Stimulated activated CD8-positive, alpha-beta memory T cell treated with anti-CD3 and anti-CD28 coated beads, Interleukin-15, amount 100 ng/mL, for 1 hour (primary cell): Measurements from ENCODE around the gene MAML3.

Source experiments
- DNase-seq: peaks from one replicate; pipeline ENCODE4 v3.0.0-alpha.2; 2020; ENCODE audit warnings: low read depth

Gene MAML3

DNA sequence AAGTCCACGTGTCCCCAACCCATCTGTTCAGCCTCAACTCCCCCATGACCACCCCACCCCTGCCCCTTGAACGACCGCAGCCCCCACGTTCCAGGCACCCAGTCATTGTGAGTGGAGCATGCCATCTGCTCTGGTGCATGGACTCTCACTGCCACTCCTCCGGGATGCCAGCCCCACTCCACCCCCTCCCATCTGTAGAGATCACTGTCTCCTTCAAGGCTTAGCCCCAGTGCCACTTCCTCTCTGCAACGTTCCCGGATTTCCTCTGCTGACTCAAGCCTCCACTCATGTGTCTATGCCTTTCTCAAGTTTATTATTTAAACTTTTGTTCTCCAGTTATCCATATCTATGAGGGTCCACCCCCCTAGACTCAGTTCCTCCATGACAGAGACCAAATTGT lies 54.0 kb downstream of the MAML3 start:
- DNase-seq, result no peak

DNA sequence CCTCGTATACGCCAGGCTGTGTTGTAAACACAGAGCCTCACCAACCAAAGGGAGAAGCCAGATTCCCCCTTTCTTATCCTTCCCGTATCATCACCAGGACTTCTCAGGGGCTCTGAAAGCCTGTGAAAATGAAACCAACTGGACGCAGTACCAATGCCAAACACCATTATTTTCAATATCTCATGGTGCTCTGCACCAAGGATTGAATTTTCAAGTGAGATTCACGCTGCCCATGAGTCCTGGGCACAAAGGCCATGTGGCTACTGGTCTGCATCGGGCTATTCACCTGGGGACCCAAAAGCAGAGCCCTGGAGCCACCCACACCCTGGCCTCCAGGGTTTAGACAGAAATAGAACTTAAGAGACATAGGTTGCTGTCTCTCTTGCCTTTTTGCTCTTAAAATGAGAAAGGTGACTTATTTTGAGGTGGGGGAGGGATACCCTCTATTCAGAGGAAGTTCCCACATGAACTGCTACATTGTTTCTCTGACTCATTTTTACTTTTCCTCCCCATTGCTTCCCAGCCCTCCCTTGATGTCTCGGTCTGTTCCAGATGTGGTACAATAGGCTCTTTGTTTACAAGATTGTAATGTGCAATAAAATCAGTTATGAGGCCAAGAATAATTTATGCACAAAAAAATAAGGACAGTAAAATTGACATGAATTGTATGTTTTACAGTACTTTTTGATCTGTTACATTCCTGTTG lies 55.4 kb downstream of the MAML3 start:
- no peak for DNase-seq

- DNase-seq, result no peak
Observed at GRCh38 chr4:140097572-140097971, 56.4 kb downstream of the MAML3 start.

DNA sequence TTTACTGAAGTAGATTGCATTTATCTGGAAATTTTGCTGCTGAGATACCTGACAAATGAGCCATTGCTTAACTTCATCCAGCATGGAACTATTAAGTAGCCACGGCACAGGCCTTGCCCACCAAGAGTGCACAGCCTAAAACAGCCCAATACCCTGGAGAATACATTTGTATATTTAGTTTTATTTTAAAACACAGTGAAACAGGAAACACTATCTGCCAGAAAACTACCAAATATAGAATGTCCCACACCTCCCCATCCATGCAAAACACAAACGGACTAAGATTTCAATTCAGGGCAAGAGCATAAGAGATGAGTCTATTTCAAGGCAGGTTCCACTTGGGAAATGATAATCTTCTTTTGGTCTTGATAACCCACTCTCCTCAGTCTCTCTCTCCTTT lies 57.1 kb downstream of the MAML3 start:
- no peak for DNase-seq

GRCh38 chr4:140096483-140096861 lies 57.5 kb downstream of the MAML3 start:
- no peak for DNase-seq

DNA sequence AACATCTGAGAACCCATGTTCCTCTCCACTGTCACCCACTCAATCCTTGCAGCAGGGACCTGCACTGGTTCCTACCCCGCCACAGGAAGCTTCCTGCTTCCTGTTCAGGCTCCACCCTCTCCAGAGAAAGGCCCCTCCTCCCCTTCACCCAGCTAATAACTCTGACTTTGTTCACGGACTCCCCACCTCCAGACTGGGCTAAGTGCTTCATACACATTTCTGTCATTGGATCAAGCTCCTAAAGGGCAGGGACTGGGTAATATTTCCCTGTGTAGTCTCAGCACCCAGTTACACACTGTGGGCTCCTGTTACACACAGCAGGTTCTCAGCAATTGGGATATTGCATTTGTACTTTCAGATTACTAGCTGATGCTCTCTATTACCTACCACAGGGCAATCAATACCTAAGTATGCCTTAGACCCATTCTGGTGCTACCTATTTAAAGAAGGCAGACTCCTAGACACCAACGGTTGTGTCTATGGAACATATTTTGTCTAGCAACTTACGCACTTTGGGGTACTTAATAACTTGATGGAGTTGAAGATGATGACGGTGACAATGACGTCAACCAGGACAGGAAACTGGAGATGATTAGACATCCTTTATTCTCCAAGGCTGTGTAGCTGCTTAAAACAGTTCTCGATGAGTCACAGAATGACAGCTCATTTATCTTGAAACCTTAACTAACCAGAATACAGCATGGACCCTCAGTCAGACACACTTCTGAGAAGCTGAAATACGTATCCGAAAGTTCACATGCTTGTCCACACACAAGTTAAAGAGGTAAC lies 58.1 kb downstream of the MAML3 start:
- DNase-seq, result no peak

GRCh38 chr4:140094438-140095420 lies 59.3 kb downstream of the MAML3 start:
- DNase-seq, result no peak

- DNase-seq, result no peak
Observed at GRCh38 chr4:140092094-140092851, 61.7 kb downstream of the MAML3 start.

DNA sequence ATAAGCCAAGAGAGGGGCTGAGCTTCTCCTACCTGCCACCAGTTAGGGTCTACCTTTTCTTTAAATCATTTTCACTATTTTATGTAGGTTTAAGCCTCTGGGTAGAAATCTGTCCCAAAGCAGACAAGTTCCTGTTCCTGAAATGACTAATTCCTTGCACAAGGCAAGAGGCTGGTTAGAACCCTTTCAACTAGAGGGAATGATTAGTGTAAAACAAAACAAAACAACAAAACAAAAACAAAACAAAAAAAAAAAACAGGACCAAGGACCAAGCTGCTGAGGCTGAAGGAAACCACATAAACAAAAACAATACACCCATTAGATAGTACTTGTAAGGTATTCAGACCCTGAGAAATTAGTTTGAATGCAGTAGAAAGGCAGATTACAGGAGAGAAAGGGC lies 62.7 kb downstream of the MAML3 start:
- no peak for DNase-seq

- DNase-seq, result no peak
Observed at GRCh38 chr4:140090215-140090731, 63.7 kb downstream of the MAML3 start.

DNA sequence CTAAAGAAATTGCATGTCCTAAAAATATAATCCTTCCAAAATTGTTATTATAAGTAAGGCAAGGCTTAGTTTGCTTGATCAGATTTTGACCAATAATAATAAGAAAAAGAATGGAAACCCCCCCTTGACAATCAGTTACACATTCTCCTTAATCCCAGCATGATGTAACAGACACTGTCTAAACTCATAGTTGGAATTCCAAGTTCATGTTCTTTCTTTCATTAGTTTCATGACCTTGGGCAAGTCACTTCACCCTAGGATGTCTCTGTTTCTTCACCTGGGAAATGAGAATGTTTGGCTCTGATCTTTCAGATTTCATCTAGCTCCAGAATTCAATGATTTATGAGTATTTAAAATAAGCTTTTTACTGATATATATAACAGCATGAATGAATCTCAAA lies 64.8 kb downstream of the MAML3 start:
- no peak for DNase-seq

- no peak for DNase-seq
Observed at GRCh38 chr4:140088323-140088967, 65.5 kb downstream of the MAML3 start.

DNA sequence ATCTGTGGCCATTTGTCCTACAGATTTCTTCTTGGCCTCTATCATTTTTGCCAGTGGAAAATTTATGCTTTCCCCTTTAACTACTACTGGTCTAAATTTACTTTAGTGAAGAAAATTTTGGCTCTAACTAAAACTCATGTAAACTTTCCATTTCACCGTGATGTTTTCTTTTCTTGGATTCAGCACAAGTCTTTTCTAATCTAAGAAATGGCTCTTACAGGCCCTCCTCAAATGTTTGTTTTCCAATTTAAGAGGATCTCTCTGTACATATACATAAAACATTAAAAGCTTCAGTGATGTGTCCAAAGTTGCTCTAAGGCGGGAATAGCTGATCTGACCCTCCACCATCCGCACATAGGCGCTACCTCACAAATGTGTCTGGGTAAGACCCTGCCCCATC lies 68.1 kb downstream of the MAML3 start:
- no peak for DNase-seq

- DNase-seq, result no peak
Observed at GRCh38 chr4:140085062-140085622, 68.8 kb downstream of the MAML3 start.

DNA sequence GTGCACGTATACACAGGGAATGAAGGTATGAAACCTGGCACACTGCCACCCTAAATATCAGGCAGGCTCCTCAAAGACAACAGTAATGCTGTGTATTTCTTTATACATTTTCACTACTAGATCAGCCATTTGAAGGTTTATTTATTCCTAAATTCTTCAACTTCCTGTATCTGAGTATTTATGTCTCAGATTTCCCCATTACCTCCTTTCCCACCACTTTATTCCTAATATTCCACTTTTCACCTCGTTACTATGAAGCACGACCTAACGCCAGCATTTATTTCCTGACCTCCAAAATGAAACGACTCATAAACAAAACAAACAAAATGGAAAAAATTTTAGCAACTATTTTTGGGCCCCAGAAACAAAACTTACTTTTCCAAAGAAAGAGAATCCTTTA lies 69.6 kb downstream of the MAML3 start:
- no peak for DNase-seq

- DNase-seq, result no peak
Observed at GRCh38 chr4:140082391-140082755, 71.6 kb downstream of the MAML3 start.

- DNase-seq, result no peak
Observed at GRCh38 chr4:140081641-140082390, 72.2 kb downstream of the MAML3 start.

GRCh38 chr4:140080883-140081282 lies 73.1 kb downstream of the MAML3 start:
- DNase-seq, result no peak

DNA sequence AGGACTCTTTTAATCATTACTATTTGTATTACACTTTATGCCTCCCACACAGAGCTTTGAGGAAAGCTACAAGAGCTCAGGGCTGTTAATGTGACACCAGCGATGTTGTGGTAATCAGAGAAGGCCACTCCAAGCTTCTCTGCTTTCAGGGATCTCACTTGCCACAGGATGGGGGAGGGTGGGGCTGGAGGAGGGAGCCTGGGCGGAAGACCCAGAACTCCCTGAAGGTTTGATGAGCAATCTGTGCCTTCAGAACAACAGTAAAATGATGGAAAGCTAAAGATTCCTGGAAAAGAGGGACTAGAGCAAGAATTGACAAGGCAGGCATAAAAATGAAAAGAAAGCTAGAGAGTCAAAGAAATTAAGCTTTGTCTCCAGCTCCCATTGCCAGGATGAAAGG lies 75.6 kb downstream of the MAML3 start:
- DNase-seq, result no peak

DNA sequence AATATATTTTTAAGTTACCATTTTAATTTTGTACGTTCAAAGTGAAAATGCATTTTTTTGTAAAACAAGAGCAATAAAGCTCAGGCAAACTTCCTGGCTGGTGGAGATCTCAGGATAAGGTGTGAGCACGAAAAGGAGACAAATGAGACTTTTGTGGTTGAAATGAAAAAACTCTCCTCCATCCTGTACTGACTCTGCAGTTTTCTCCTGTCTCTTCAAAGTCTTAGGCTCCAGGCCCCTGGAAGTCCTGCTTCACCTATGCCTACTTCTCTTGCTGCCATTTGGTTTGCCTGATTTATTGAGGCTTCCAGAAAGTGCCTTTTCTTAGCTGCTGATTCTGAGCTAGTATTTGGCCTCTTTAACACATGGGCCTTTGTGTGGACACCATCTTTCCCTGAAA lies 77.7 kb downstream of the MAML3 start:
- no peak for DNase-seq
